Stimulated activated effector memory CD8-positive, alpha-beta T cell treated with anti-CD3 and anti-CD28 coated beads, Interleukin-12 subunit alpha, Interleukin-12 subunit beta, amount 100 ng/mL, for 72 hours (primary cell): ENCODE data around the gene MED26.
"Not testable (repeated sequence)": the region's sequence is repeated elsewhere in the genome, so short reads cannot be mapped to it uniquely, and the experiment has no call there.

Experiments
- ATAC-seq: fragments of 150-1000 bp; cut with Tn5 transposase; 2 replicates; pipeline ENCODE4 v1.10.0; 2021
- DNase-seq, 2 donors: peaks; one replicate each; pipeline ENCODE4 v3.0.0; 2021 to 2022; ENCODE audit warnings: low spot score in 2 of 2
- H3K27ac Mint-ChIP-seq: one replicate; pipeline ENCODE4 v1.8.0; 2022; ENCODE audit warnings: mild to moderate bottlenecking, mixed read lengths
- H3K36me3 Mint-ChIP-seq: one replicate; pipeline ENCODE4 v1.8.0; 2022; ENCODE audit warnings: mild to moderate bottlenecking, mixed read lengths
- H3K4me1 Mint-ChIP-seq: one replicate; pipeline ENCODE4 v1.8.0; 2022; ENCODE audit warnings: mixed read lengths
- H3K4me3 Mint-ChIP-seq: one replicate; pipeline ENCODE4 v1.8.0; 2022; ENCODE audit warnings: mild to moderate bottlenecking, mixed read lengths
- H3K9me3 Mint-ChIP-seq: one replicate; pipeline ENCODE4 v1.8.0; 2022; ENCODE audit warnings: mixed read lengths

MED26 gene

DNA sequence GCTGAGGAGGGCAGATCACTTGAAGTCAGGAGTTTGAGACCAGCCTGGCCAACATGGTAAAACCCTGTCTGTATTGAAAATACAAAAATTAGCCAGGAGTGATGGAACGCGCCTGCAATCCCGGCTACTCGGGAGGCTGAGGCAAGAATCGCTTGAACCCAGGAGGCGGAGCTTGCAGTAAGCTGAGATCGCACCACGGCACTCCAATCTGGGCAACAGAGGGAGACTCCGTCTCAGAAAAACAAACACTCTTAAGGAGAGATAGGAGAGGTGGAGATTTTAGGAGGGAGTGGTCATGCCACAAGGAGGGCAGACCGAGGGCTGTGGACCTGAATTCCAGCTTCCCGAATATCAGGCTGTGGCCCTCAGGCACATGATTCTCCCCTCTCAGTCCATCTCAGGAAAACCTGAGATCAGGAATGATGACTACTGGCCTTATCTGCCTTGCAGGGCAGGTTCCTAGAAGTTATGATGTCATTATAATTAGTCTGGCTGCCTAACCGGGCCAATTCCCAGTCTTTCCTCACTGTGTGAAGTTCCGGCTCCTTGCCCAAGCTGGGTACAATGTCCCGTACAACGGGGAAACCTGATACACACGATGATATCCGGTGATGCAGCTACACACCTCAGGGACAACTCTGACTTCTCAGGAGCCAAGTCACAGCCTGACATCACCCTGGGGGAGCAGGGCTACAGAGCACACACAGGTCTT is 58.2 kb downstream of the MED26 start:
- peak overlapping the region; percentile 87 for H3K27ac Mint-ChIP-seq

DNA sequence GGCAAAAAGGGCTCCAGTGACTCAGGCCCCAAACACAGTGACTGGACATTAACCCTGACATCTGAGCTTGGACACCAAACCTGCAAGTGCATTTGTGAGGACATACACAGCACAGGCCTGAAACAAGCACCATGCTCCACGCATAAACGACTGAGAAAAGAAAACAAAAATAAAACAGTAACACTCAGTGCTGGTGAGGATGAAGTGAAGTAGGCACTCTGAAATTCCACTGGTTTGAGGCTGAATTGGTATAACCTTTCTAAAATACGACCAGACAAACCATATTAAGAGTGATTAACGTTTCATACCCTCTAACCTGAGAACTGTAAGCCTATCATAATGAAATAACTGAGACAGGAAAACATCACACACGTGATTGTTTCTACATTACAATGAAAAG is 61.3 kb downstream of the MED26 start:
- Mint-ChIP-seq H3K27ac (peak overlapping the region; percentile 95), H3K4me1 (peaks cover 23% of the 10 kb centered on the region), H3K9me3 (no peaks in the 10 kb centered on the region), H3K36me3 (peaks cover 100% of the 10 kb centered on the region), H3K4me3 (peak overlapping the region; percentile 58)
- DNase-seq, result no peak
- ATAC-seq, result no peak

More for the DNA sequence above, 58.2 kb downstream of the MED26 start:
- ATAC-seq (no peak), DNase-seq (no peak)
- H3K9me3 Mint-ChIP-seq, result no peaks in the 10 kb centered on the region
- peak overlapping the region; percentile 94 for H3K4me3 Mint-ChIP-seq
- peaks cover 95% of the 10 kb centered on the region for H3K36me3 Mint-ChIP-seq
- peaks cover 51% of the 10 kb centered on the region for H3K4me1 Mint-ChIP-seq

- ATAC-seq, result peak; percentile 96
- Mint-ChIP-seq H3K36me3 (peaks cover 100% of the 10 kb centered on the region), H3K4me1 (peaks cover 17% of the 10 kb centered on the region), H3K27ac (peak overlapping the region; percentile 95), H3K9me3 (no peaks in the 10 kb centered on the region), H3K4me3 (peak overlapping the region; percentile 58)
- DNase-seq, result peak in 1 of 2 donors; percentile 67
Measured at GRCh38 chr19:16566161-16566560, 61.8 kb downstream of the MED26 start.

DNA sequence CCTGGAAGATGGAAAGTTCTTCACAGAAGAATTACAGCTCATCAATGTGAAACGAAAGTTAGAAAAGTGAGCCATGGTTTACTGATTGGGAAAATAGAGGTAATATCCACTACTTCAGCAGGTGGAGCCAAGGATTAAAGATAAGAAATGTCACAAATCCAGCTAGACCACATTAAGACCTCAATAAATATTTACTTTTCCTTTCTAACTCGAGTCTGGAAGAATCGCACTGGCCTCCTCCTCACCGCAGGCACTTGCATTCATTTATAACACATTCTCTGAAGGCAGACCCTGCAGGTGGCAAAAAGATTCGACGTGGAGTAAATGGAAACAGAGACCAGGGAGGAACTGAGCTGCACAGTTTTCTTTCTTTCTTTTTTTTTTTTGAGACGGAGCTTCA is 63.2 kb downstream of the MED26 start:
- Mint-ChIP-seq H3K27ac (no peak overlapping the region), H3K36me3 (peaks cover 100% of the 10 kb centered on the region), H3K9me3 (no peaks in the 10 kb centered on the region), H3K4me3 (no peak overlapping the region), H3K4me1 (peaks cover 14% of the 10 kb centered on the region)
- DNase-seq (no peak), ATAC-seq (no peak)

DNA sequence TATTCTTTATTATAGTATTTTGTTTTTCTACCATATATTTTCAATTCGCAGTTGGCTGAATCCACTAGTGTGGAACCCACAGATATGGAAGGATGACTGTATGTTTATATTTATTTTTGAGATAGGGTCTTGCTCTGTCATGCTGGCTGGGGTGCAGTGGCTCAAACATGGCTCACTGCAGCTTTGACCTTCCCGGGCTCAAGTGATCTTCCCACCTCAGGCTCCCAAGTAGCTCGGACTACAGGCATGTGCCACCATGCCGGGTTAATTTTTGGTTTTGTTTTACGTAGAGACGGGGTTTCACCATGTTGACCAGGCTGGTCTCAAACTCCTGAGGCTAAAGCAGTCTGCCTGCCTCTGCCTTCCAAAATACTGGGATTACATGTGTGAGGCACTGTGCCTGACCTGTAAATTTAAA is 65.4 kb downstream of the MED26 start:
- peaks cover 14% of the 10 kb centered on the region for H3K4me1 Mint-ChIP-seq
- no peak overlapping the region for H3K27ac Mint-ChIP-seq
- ATAC-seq (no peak), DNase-seq (no peak)
- no peaks in the 10 kb centered on the region for H3K9me3 Mint-ChIP-seq
- no peak overlapping the region for H3K4me3 Mint-ChIP-seq
- H3K36me3 Mint-ChIP-seq, result peaks cover 100% of the 10 kb centered on the region

GRCh38 chr19:16561382-16561781 is 66.6 kb downstream of the MED26 start:
- ATAC-seq (no peak), DNase-seq (no peak)
- Mint-ChIP-seq H3K27ac (peak overlapping the region; percentile 43), H3K4me3 (no peak overlapping the region), H3K4me1 (peaks cover 9% of the 10 kb centered on the region), H3K9me3 (no peaks in the 10 kb centered on the region), H3K36me3 (peaks cover 100% of the 10 kb centered on the region)

DNA sequence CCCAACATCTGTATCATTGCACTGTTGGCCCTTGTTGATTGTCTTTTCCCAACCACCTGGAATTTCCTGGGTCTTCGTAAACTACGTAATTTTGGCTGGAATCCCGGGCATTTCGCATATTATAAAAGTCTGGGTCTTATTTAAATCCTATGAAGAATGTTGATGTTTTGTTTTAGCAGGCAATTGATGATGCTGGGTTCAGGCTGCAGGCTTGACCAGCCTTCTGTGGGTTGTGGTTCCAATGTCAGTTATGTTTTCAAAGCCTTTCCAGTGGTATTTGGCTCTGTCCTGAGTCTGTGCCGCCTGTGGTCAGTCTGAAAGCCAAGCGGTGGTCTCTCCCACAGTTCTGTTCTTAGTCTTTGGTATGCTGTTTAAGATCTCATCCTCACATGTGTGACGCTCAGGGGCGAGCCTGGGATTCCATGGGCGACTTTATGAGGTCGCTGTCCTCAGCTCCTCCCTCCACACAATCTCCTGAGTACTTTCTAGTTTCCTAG is 68.2 kb downstream of the MED26 start:
- no peaks in the 10 kb centered on the region for H3K9me3 Mint-ChIP-seq
- no peak overlapping the region for H3K27ac Mint-ChIP-seq
- DNase-seq (no peak), ATAC-seq (no peak)
- peaks cover 100% of the 10 kb centered on the region for H3K36me3 Mint-ChIP-seq
- H3K4me3 Mint-ChIP-seq, result no peak overlapping the region
- H3K4me1 Mint-ChIP-seq, result peaks cover 4% of the 10 kb centered on the region

GRCh38 chr19:16554776-16555175 is 73.2 kb downstream of the MED26 start:
- Mint-ChIP-seq H3K36me3 (peaks cover 97% of the 10 kb centered on the region), H3K9me3 (no peaks in the 10 kb centered on the region), H3K27ac (no peak overlapping the region), H3K4me3 (no peak overlapping the region), H3K4me1 (peaks cover 7% of the 10 kb centered on the region)
- ATAC-seq (no peak), DNase-seq (no peak)

DNA sequence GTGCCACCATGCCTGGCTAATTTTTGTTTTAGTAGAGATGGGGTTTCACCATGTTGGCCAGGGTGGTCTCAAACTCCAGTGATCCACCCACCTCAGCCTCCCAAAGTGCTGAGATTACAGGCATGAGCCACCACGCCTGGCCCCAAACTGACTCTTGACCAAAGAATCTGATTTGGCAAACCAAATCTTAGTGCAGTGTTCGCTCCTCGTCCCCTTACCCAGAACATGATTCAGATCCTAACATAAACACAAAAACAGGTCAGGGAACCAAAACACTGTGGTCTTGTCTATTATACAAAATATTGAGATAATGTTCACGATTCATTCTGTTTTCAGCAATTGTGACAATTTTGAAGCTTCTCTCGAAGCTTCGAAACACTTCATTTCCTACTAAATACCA is 76.1 kb downstream of the MED26 start:
- ATAC-seq, DNase-seq, H3K9me3 Mint-ChIP-seq, H3K4me3 Mint-ChIP-seq: not testable (repeated sequence)
- peaks cover 25% of the 10 kb centered on the region for H3K4me1 Mint-ChIP-seq
- H3K36me3 Mint-ChIP-seq, result peaks cover 78% of the 10 kb centered on the region
- peak overlapping the region; percentile 29 for H3K27ac Mint-ChIP-seq

DNA sequence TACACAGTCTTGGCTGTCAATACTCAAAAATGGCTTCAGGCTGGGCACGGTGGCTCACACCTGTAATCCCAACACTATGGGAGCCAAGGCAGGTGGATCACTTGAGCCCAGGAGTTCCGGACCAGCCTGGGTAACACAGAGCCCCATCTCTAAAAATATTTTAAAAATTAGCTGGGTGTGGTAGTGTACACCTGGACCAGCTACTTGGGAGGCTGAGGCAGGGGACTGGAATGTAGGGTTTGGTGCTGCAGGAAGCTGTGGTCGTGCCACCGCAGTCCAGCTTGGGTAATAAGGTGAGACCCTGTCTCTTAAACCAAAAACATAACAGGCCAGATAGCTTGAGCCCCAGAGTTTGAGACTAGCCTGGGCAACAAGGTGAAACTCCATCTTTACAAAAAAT is 79.0 kb downstream of the MED26 start:
- DNase-seq (no peak), ATAC-seq (no peak)
- Mint-ChIP-seq H3K4me3 (no peak overlapping the region), H3K4me1 (peaks cover 32% of the 10 kb centered on the region), H3K36me3 (peaks cover 60% of the 10 kb centered on the region), H3K9me3 (no peaks in the 10 kb centered on the region), H3K27ac (no peak overlapping the region)

- H3K27ac Mint-ChIP-seq, result no peak overlapping the region
- DNase-seq (no peak), ATAC-seq (no peak)
- peaks cover 48% of the 10 kb centered on the region for H3K36me3 Mint-ChIP-seq
- H3K4me1 Mint-ChIP-seq, result peaks cover 45% of the 10 kb centered on the region
- peak overlapping the region; percentile 84 for H3K4me3 Mint-ChIP-seq
- no peaks in the 10 kb centered on the region for H3K9me3 Mint-ChIP-seq
Measured at GRCh38 chr19:16544473-16545231, 83.4 kb downstream of the MED26 start.

DNA sequence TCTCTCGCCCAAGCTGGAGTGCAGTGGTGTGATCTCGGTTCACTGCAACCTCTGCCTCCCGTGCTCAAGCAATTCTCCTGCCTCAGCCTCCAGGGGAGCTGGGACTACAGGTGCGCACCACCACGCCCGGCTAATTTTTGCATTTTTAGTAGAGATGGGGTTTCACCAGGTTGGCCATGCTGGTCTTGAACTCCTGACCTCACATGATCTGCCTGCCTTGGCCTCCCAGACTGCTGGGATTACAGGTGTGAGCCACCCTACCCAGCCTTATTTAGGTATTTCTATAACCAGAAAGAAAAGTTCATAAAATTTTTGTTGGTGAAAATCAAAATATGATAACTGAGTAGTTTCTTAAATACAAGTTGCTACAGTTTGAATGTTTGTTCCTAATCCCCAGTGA is 84.3 kb downstream of the MED26 start:
- H3K36me3 Mint-ChIP-seq, result peaks cover 50% of the 10 kb centered on the region
- not testable (repeated sequence) for ATAC-seq, H3K9me3 Mint-ChIP-seq, H3K27ac Mint-ChIP-seq, DNase-seq
- peaks cover 45% of the 10 kb centered on the region for H3K4me1 Mint-ChIP-seq
- H3K4me3 Mint-ChIP-seq, result peak overlapping the region; percentile 84

GRCh38 chr19:16542910-16543472 is 85.0 kb downstream of the MED26 start:
- peaks cover 57% of the 10 kb centered on the region for H3K36me3 Mint-ChIP-seq

DNA sequence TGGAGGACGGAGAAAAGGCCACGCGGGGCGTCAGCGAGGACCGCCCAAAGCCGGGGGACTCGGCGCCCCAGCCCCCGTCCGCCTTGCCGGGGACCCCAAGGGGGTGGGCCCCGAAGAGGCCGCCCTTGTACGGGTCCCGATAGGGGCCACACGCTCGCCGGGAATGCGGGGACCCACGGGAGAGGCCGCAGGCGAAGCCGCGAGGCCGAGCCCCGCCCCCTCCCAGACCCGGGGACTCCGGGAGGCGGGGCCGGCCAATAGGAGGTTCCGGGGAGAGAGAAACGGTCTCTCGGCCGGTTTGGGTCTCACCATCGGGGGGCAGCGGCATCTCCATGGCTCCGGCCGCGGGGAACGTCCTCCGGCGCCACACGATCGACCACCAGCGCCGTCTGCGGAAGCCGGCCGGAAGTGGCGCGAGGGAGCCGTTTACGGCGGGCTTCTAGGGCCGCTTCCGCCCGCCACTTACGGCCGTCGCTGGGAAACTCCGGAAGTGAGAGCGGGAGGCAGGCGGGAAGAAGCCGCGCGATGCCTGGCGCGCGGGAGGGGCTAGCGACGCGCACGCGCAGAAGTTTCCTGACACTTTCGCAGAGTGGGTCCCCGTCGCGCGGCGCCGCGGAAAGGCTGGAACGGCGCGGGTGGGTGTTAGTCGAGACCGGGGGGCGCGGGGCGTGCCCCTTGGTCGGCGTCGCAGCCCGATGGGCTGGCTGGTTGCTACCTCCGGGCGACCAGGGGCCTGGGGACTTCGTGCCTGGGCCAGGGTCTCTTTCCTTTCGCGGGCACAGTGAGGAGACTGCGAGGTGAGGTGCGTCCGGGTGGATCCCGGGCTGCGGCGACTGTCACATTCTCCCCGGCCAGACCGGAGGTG is 85.7 kb downstream of the MED26 start, which contains the start of gene CHERP:
TSS of gene CHERP (minus strand) at position 393 of the 865 bp plus-strand sequence. CDS start at position 334, 59 bp downstream.
- Mint-ChIP-seq H3K4me1 (peaks cover 50% of the 10 kb centered on the region), H3K27ac (peak within 1 kb of the TSS; percentile 85), H3K4me3 (peak within 1 kb of the TSS; percentile 84), H3K9me3 (no peaks in the 10 kb centered on the region), H3K36me3 (peaks cover 64% of the 10 kb centered on the region)
- ATAC-seq (peak; percentile 88), DNase-seq (peak; percentile 88 to 97)

More at GRCh38 chr19:16542910-16543472, 85.0 kb downstream of the MED26 start:
- DNase-seq (no peak), ATAC-seq (no peak)
- Mint-ChIP-seq H3K27ac (peak overlapping the region; percentile 85), H3K9me3 (no peaks in the 10 kb centered on the region), H3K4me1 (peaks cover 50% of the 10 kb centered on the region), H3K4me3 (peak overlapping the region; percentile 84)
